ENCODE data around the gene TBC1D17.

TBC1D17 gene

GRCh38 chr19:49872245-49873128 is 5.0 kb upstream of the TBC1D17 start:
- in situ Hi-C loops (cut with MboI; ENCODE audit: low pct_unique_long_range_greater_than_20kb, low sequenced_read_pairs, unreplicated experiment): no loop called here
- TF ChIP-seq CTCF (IDR thresholded peaks at IDR 0.05; ENCODE audit: extremely low read depth, insufficient read depth, missing control alignments): no peak
- DNase-seq (ENCODE audit: low spot score): no peak

- TF ChIP-seq CTCF (IDR thresholded peaks at IDR 0.05; ENCODE audit: extremely low read depth, insufficient read depth, missing control alignments): no peak
- no peak for DNase-seq (ENCODE audit: low spot score)
- in situ Hi-C loops (cut with MboI; ENCODE audit: low pct_unique_long_range_greater_than_20kb, low sequenced_read_pairs, unreplicated experiment): no loop called here
Measured at GRCh38 chr19:49873129-49873521, 4.4 kb upstream of the TBC1D17 start.

GRCh38 chr19:49873834-49874233 is 3.7 kb upstream of the TBC1D17 start:
- TF ChIP-seq CTCF (IDR thresholded peaks at IDR 0.05; ENCODE audit: extremely low read depth, insufficient read depth, missing control alignments): no peak
- in situ Hi-C loops (cut with MboI; ENCODE audit: low pct_unique_long_range_greater_than_20kb, low sequenced_read_pairs, unreplicated experiment): no loop called here
- no peak for DNase-seq (ENCODE audit: low spot score)

GRCh38 chr19:49874503-49875157 is 2.9 kb upstream of the TBC1D17 start:
- TF ChIP-seq CTCF (IDR thresholded peaks at IDR 0.05; ENCODE audit: extremely low read depth, insufficient read depth, missing control alignments): no peak
- no peak for DNase-seq (ENCODE audit: low spot score)
- in situ Hi-C loops (cut with MboI; ENCODE audit: low pct_unique_long_range_greater_than_20kb, low sequenced_read_pairs, unreplicated experiment): no loop called here

GRCh38 chr19:49875177-49875576 is 2.3 kb upstream of the TBC1D17 start:
- no peak for TF ChIP-seq CTCF (IDR thresholded peaks at IDR 0.05; ENCODE audit: extremely low read depth, insufficient read depth, missing control alignments)
- no peak for DNase-seq (ENCODE audit: low spot score)
- in situ Hi-C loops (cut with MboI; ENCODE audit: low pct_unique_long_range_greater_than_20kb, low sequenced_read_pairs, unreplicated experiment): no loop called here

- in situ Hi-C loops (cut with MboI; ENCODE audit: low pct_unique_long_range_greater_than_20kb, low sequenced_read_pairs, unreplicated experiment): no loop called here
- DNase-seq (ENCODE audit: low spot score): no peak
- no peak for TF ChIP-seq CTCF (IDR thresholded peaks at IDR 0.05; ENCODE audit: extremely low read depth, insufficient read depth, missing control alignments)
Measured at GRCh38 chr19:49875857-49876421, 1.6 kb upstream of the TBC1D17 start.
